Measurements from ENCODE around the gene ZNF148.

The ZNF148 gene

DNA sequence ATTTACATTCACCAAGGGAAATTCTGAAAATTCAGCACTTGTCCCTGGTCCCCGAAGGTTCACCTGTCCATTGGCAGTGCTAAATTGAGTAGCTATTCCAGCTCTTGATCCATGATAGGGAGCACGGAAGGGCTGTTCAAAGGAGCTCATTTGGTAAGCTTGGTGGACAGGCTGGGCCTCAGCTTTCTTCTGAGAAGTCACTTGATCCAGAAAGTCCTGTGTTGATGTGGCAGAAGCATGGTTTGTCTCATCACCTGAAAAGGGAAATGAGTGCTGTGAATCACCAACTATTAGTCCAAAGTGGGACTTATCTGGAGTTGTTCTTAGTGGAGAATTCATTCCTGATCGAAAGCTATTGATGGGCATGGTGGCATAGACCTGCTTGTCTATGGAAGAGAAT lies 142.7 kb downstream of the ZNF148 start:
- DNase-seq (ENCODE audit: insufficient read length, low spot score), result no peak
- FAIRE-seq, result no peak

DNA sequence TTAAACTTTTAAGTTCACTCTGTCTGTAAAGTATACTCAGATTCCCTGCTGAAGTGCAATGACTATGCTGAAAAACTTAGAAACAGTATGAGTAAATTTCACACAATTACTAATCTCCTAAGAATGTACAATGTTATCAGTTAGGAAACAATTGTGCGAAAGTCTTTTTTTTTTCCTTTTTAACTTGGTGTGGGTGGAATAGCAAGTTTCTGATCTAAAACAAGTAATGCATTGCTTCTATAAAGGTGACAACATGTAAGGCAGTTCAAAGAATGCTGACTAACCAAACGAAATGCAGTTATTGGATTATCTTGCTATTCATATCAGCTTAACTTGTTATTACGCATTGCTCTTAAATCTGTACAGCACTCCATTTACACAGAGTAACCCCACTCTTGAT lies 143.2 kb downstream of the ZNF148 start:
- no peak for FAIRE-seq
- no peak for DNase-seq (ENCODE audit: insufficient read length, low spot score)

DNA sequence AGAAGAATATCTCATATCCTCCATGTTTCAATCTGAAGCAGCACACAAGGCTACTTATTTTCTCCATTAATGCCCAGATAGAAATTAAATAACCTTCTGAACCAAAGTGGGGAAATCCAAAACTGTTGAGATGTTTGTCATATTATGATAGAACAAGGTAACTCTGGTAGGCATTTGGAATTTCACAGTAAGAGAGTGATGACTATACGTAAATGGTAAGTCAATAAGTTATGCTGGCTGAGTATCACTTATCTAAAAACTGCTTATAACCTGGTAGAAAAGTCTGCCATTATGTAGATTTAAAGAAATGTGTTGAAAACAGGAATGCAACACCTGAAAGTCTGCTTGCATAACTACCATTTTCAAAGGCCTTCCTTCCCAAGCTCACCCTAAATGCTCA lies 145.4 kb downstream of the ZNF148 start:
- DNase-seq (ENCODE audit: insufficient read length, low spot score), result no peak
- FAIRE-seq, result no peak

DNA sequence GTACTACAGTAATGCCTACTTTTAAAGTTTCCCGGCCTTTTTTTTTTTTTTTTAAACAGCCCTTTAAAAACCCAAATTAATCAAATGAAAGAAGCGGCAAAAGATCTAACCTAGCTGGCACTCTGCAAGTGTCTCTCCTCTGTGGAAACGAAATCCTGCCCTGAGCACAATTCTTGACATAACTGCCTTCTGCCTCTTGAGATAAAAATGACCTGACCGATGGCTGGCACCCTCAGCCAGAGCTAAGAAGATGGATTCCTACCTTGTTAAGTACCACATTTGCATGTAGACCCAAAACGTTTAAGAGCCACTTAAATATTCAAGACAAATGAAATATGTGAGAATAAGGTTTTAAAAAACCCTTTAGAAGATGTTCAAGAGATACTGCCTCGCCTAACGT lies 146.0 kb downstream of the ZNF148 start:
- FAIRE-seq (no peak), DNase-seq (ENCODE audit: insufficient read length, low spot score) (no peak)

DNA sequence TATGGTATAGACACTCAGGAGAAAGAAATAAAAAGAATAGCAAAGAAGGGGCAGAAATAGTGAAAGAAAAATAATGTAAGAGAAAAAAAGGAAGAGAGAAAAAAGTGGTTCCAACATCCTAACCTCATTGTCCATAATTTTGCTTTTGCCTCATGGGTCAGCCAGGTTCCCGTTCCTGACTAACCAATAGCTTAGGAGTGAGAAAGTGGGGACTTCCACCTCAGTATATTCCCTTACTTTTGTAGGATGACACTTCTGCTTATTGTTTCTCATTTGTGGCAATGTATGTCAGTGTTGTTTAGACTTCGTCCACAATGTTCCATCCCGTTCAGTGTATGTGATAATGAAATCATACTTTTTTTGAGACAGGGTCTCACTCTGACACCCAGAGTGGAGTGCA lies 153.3 kb downstream of the ZNF148 start:
- FAIRE-seq (no peak), DNase-seq (ENCODE audit: insufficient read length, low spot score) (no peak)

DNA sequence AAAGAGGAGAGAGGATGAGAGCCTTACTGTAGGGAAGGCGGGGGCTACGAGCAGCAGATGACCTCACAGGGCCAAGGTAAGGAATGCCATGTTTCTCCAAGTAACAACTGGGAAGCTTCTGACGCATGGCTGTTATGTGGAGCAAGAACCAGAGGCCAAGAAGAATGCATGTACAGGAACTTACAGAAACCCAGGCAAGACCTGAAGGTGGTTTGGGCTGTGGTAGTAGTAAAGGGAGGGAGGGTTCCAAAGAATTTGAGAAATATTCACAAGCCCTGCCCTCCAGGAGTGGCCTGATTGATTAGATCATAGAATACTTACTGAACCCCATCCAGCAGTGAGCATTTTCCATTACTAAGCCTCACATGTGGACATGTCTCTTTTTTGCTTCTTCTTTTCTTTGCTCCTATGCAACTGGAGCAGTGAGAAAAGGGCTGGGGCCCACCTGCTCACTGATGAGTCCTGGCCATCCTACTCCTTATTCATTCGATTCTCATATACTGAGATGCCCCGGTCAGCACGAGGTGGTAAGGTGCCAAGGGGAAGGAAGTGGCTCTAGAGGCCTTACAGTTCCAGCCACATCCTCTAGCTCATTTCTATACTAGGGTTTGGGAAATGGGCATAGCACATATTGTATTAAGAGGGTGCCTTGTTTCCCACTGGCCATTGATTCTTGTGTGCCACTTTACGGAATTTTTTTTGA lies 154.2 kb downstream of the ZNF148 start:
- FAIRE-seq, result no peak

DNA sequence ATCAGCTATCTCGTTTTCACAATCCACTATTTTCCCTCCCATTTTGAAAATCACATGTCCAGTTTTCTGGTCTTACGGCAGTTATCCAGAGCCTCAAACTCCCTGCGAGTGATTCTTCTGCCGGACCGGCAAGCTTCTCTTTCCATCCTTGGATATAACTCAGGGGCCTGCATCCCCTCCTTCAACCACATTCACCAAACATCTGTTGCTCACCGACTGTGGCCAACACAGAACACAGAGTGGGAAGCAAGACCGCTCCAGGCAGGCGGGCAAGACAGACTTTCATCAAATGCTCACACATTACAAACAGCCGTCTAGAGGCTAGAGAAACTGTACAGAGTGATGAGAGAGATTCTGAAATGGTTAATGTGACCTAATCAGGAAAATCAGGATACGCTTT lies 154.9 kb downstream of the ZNF148 start:
- DNase-seq (ENCODE audit: insufficient read length, low spot score), result no peak
- FAIRE-seq, result no peak

More for the DNA sequence above, 154.2 kb downstream of the ZNF148 start:
- DNase-seq (ENCODE audit: insufficient read length, low spot score), result no peak

DNA sequence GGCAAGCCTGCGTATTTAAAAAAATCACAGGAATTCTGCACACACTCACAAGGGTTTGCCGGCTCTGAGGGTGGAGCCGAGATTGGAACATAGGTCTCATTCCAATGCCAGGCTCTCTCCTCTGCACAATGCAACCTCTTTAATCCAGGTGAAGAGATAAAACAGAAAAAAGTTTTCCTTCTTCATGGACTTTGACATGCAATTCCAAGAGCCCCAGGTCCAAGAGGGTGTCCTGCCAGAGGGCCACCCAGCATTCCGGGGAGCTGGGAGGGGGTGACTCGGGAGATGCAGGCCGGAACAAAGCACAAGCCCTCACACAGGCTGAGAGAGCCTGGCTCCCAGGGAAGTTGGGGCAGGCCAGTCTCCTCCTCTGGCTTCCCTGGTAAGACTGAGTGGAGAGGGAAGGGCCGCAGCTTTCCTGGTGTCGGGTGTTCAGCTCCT lies 155.8 kb downstream of the ZNF148 start:
- DNase-seq (ENCODE audit: insufficient read length, low spot score) (no peak), FAIRE-seq (no peak)

DNA sequence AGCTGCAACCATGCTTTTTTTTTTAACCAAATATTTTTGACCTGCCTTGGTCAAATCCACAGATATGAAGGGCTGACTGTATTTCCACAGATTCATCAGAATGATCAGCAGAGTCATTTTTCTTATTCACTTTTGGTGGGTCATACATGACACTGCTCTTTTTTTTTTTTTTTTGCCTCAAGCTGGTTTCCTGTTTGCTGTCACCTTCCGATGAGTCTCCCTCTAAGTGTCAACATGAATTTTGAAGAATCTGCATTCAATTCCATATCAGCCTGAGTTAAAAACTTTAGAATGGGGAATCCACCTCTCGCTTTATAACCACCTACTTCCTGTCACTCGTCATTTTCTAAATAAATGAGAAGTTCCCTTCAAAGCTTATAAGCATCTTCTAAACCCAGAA lies 160.4 kb downstream of the ZNF148 start:
- FAIRE-seq (peak; percentile 69), DNase-seq (ENCODE audit: insufficient read length, low spot score) (no peak)

DNA sequence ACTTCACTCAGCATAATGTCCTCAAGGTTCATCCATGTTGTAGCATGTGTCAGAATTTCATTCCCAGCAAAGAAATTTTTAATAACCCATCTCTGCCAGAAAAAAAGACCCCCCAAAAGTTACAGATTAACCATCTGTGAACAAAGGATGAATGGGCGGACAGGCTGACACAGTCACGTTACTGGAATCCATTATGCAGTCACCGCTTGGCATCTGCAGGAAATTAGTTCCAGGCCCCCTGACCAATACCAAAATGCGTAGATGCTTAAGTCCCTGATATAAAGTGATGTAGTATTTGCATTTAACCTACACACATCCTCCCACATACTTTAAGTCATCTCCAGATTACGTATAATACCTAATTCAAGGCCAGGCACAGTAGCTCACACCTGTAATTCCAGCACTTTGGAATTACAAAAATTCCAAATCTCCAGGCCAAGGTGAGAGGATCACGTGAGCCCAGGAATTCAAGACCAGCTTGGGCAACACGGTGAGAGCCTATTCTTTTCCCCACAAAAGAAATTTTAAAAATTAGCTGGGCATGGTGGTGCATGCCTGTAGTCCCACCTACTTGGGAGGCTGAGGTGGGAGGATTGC lies 161.1 kb downstream of the ZNF148 start:
- FAIRE-seq (no peak), DNase-seq (ENCODE audit: insufficient read length, low spot score) (no peak)

DNA sequence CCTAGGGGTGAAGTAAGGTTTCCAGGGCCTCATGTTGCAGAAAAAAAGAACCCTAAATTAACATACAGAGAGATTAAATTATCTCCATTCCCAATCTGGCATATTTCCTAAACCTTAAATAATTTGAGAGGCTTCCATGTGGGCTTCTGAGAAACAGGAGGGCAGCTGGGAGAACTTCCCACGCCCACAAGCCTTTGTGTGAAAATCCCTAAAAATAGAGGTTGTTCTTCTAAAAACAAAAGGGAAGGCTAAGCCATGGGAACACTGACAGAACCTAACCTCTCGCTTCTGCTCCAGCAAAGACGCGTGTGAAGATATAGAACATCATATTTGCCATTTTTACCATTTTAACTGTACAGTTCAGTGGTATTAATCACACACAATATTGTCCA lies 161.8 kb downstream of the ZNF148 start:
- no peak for DNase-seq (ENCODE audit: insufficient read length, low spot score)
- no peak for FAIRE-seq

DNA sequence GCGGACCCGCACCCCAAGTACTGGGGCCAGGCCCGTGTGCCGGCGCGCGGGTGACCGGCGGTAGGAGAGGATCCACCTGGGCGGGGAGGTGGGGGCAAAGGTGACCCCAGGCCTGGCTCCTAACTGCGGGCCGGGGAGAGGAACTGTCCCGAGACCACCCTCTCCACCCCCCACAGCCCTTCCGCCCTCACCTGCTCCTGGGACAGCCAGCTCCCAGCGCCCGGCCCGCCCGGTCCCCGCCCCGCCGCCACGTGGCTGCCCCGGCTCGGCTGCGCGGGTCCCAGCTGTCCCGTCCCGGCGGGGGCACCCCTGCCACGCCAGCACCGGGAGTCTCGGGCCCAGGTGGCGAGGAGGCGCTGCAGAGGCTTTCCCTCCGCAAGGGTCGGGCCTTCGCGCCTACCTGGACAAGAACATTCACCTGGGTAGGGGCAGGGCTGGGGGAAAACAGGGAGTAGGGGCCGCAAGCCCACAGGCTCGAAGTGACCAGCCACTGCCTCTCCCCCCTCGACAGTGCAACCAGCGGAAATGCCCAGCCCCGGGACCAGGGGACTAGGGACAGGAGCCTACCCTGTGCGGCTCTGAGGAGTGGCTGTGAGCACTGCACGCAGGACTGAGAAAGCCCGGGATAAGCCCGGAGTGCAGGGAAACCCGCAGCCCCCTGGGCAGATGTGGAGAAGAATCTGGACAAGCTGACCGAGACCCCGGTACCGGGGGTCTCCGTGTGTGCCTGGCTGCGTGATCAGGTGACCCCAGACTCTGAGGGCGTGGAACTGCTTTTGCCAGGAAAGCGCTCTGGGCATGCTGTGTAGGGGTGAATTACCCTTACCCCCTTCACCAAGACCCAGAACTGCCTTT lies 162.4 kb downstream of the ZNF148 start, which contains the start of gene SLC12A8:
SLC12A8 (minus strand) TSS at position 240 of the 855 bp plus-strand sequence. CDS start 1,399 bp downstream, outside the sequence.
- no peak for FAIRE-seq
- DNase-seq (ENCODE audit: insufficient read length, low spot score), result no peak

DNA sequence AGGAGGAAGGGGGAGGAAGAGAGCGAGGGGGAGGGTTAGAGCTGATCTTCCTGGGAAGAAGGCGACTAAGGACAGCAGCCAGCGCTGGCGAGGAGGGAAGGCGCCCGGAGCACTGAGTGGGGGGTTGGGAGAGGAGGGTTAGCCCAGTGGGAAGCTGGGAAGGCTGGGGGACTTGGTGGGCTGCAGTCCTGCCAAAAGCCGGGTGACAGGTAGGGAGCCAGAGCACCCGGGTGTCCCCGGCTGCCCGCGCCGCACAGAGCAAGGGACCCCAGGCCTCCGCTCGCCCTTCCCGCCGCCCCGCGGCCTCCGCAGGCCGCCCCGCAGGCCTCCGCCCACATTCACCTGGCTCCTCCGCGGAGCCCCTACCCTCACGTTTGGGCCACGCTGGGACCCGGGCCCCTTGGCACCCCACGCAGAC lies 163.0 kb downstream of the ZNF148 start:
- FAIRE-seq, result no peak
- DNase-seq (ENCODE audit: insufficient read length, low spot score), result no peak

DNA sequence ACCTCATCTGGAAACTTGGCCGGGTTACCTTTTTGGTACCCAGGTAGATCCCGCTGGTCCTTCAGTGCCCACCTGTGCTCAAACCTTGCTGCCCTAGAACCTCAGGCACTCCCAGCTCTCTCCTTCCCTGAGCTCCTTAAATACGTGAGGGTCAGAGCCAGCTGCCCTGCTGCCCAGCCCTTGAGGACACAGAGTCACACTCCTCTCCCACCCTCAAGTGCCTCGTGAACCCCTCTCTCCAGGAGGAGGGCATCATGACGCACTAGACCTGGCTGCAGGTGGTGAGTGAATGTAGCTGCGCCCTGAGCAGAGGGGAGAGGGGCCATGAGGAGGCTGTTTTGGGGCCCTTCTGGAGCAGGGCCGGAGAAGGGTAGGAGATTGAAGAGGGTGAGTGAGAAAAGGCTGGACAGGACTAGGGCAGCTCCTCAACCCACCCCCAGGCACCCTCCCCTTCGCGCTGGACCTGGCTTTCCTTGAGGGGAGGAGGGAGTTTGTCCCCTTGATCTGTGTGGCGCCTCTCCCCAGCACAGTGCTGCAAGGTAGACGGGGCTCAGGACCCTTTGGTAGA lies 163.5 kb downstream of the ZNF148 start:
- DNase-seq (ENCODE audit: insufficient read length, low spot score), result no peak
- FAIRE-seq, result no peak

DNA sequence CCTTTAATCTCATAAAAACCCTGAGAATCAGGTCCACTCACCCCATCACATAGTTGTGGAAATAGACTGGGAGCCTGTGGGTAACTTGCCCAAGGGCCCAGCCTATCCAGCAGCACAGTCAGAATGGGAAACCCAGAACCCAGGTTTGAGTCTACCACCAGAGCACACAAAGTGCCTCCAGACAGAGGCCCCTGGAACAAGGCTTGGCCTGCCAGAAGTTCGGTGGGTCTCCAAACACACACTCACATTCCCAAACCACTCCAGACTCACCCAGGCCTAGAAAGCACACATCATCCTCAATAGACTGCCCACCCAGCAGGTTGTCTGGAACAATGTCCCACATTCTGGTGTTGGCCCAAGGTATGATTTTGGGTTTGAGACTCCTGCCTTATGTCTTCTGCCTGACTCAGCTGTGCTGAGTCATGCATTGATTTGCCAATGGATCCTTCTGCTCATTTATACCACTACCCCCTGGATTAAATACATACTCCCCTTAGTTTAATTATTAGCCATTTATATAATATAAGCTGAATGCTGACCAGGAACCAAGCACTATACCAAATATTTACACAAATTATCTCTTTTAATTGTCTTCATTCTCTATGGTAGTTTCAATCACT lies 167.1 kb downstream of the ZNF148 start:
- FAIRE-seq (no peak), DNase-seq (ENCODE audit: insufficient read length, low spot score) (no peak)

DNA sequence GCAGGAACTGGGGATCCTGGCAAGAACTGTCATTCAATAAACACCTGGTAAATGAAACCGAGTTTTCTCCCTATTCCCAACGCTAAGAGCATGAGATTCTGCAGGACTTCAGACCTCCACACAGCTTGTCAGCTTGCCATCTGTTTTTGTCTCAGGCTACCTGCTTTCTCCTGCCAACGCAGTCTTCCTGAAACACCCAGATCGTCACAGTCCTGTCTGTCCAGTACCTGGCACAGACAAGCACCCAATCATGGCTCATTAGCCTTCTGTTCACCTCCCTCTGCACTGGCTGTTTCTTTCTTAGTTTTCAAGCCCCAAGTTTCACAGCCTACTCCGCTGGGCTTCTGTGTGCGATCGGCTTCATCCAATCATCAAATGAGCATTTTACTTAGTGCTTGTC lies 167.6 kb downstream of the ZNF148 start:
- DNase-seq (ENCODE audit: insufficient read length, low spot score), result no peak
- no peak for FAIRE-seq

DNA sequence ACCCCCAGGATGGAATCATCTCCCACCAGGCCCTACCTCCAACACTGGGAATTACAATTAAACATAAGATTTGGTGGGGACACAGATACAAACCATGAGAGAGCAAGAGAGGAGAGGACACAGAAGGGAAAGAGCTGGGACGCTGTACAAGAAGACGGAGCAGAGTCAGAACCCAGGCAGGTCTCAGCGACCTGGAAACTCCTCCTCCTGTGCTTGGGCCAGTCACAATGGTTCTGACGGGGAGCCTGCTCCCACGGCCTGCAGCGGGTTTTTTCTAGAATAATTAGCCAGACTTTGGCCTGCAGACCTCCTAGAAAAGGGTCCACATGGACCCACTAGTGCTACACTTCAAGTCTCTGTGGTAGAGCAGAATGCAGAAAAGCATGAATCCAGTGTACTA lies 168.2 kb downstream of the ZNF148 start:
- no peak for FAIRE-seq
- DNase-seq (ENCODE audit: insufficient read length, low spot score), result no peak

DNA sequence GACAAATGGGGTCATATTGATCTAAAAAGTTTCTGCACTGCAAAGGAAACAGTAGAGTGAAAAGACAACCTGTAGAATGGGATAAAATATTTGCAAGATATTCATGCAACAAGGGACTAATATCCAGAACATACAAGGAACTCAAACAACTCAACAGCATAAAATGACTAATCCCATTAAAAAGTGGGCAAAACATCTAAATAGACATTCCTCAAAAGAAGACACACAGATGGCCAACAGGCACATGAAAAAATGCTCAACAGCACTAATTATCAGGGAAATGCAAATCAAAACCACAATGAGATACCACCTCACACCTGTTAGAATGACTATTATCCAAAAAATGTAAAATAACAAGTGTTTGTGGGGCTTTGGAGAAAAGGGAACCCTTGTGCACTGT lies 171.4 kb downstream of the ZNF148 start:
- DNase-seq (ENCODE audit: insufficient read length, low spot score) (no peak), FAIRE-seq (peak; percentile 81)

DNA sequence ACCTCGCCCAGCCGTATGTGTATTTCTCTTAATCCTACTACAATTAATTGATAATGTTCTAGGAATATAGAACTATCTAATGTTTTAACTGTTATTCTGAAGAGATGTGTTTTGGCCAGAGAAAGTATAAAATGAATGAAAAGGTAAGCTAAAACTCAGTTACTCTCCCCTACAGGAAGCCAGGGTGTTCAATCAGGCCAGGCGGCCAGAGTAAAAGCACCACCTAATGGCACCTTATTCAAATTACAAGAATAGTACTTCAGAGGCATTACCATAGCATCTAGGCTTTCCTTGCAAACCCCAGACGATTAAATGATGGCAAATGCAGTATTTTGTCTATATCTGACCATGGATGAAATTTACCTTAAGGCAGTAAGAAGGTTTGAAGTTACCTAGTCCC lies 172.9 kb downstream of the ZNF148 start:
- FAIRE-seq, result peak; percentile 76

DNA sequence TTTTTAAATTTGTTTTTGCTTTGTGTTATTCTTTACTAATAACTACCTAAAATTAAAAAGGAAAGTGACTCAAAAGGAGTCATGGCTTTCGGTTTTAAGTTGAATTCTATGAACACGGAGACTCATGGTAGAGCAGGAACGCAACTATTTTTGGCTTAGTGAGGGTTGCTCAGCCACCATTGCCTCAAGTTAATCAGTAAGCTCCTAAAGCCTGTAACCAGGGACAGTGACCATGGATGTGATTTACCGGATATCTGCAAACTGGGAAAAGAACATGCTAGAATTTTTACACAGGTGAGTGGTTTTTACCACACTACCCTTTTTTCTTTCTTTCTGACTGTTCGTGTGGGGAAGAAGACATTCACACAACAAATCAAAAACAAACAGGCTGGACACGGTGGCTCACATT lies 174.4 kb downstream of the ZNF148 start:
- FAIRE-seq, result peak; percentile 99
- DNase-seq (ENCODE audit: insufficient read length, low spot score), result peak; percentile 55

More for the DNA sequence above, 172.9 kb downstream of the ZNF148 start:
- DNase-seq (ENCODE audit: insufficient read length, low spot score), result no peak

All from GM19239 (cell line).